IMR-90 (cell line): ENCODE results near the gene OSBPL6. TPM values are rescaled to one million over a fixed set of nuclear protein-coding genes. Genes with fewer than 3 reads are reported as not detected.

Experiments used
- ATAC-seq: fragments of 200-7000 bp; cut with Tn5 transposase; 2 replicates; pipeline ENCODE4 v1.9.1; 2020; ENCODE audit warnings: low read depth, mild to moderate bottlenecking, moderate library complexity
- Bru-seq: library from RNA; stranded (reverse); fragments of 400-500 nt; gene quantifications from one replicate; lab custom pipeline; 2021; lab: Mats Ljungman, UMichigan
- BruChase-seq, 2 experiments: library from RNA; stranded (reverse); fragments of 400-500 nt; gene quantifications; one replicate each; lab custom pipeline; 2021; lab: Mats Ljungman, UMichigan
- BruUV-seq: library from RNA; stranded (reverse); fragments of 400-500 nt; replicated peaks from 2 replicates; lab custom pipeline; 2021; lab: Mats Ljungman, UMichigan
- CTCF ChIA-PET: fragments of 300-600 bp; formaldehyde crosslinking; extraction: SDS; loops from one replicate; lab custom pipeline; 2021; ENCODE audit warnings: antibody characterized with exemption; lab: Yijun Ruan, JAX
- POLR2A ChIA-PET: fragments of 300-600 bp; sonication (Branson Sonifier 250); formaldehyde crosslinking; loops from one replicate; lab custom pipeline; 2022; ENCODE audit warnings: antibody characterized with exemption; ENCODE audit not compliant: unreplicated experiment; lab: Charles Lee
- DNase-seq: peaks from one replicate; pipeline ENCODE4 v3.0.0; 2013
- H2AFZ ChIP-seq: replicated peaks from 2 replicates; pipeline ENCODE3; 2013; ENCODE audit warnings: low read length, mild to moderate bottlenecking; ENCODE audit not compliant: poor library complexity
- H2AK5ac ChIP-seq: 2 replicates; pipeline ENCODE4 v1.6.1; 2013; ENCODE audit warnings: low read depth, low read length, inconsistent platforms
- H2AK9ac ChIP-seq: replicated peaks from 2 replicates; pipeline ENCODE3; 2013; ENCODE audit warnings: mild to moderate bottlenecking, low read depth, low read length, moderate library complexity; ENCODE audit not compliant: poor library complexity
- H2BK120ac ChIP-seq: 2 replicates; pipeline ENCODE4 v1.6.1; 2013; ENCODE audit warnings: low read depth, low read length, inconsistent platforms
- H2BK15ac ChIP-seq: 3 replicates; pipeline ENCODE4 v1.6.1; 2013; ENCODE audit warnings: low read depth, low read length, inconsistent platforms
- H2BK20ac ChIP-seq: 2 replicates; pipeline ENCODE4 v1.6.1; 2013; ENCODE audit warnings: low read depth, mild to moderate bottlenecking, inconsistent platforms, low read length, moderate library complexity
- H2BK5ac ChIP-seq: 2 replicates; pipeline ENCODE4 v1.6.1; 2013; ENCODE audit warnings: mild to moderate bottlenecking, low read depth, low read length, inconsistent platforms; ENCODE audit not compliant: poor library complexity, severe bottlenecking
- H3K14ac ChIP-seq: replicated peaks from 2 replicates; pipeline ENCODE4 v1.6.1; 2013; ENCODE audit warnings: low read depth, low read length, inconsistent platforms
- H3K18ac ChIP-seq: 2 replicates; pipeline ENCODE4 v1.6.1; 2013; ENCODE audit warnings: low read depth, low read length, control low read depth
- H3K23ac ChIP-seq: 2 replicates; pipeline ENCODE4 v1.6.1; 2013; ENCODE audit warnings: low read depth, low read length, inconsistent platforms
- H3K27ac ChIP-seq: 2 replicates; pipeline ENCODE4 v1.5.1; 2013; ENCODE audit warnings: mild to moderate bottlenecking, control low read depth, low read length; ENCODE audit not compliant: insufficient read depth
- H3K27me3 ChIP-seq: 2 replicates; pipeline ENCODE4 v1.6.1; 2013; ENCODE audit warnings: low read length; ENCODE audit not compliant: control insufficient read depth, insufficient read depth
- H3K36me3 ChIP-seq: 2 replicates; pipeline ENCODE4 v1.6.1; 2013; ENCODE audit warnings: low read length, mixed read lengths; ENCODE audit not compliant: control insufficient read depth, insufficient read depth
- H3K4ac ChIP-seq: 2 replicates; pipeline ENCODE4 v1.6.1; 2013; ENCODE audit warnings: low read depth, low read length, inconsistent platforms
- H3K4me1 ChIP-seq: 2 replicates; pipeline ENCODE4 v1.6.1; 2013; ENCODE audit warnings: low read length, mixed read lengths; ENCODE audit not compliant: control insufficient read depth, insufficient read depth
- H3K4me2 ChIP-seq: 2 replicates; pipeline ENCODE4 v1.6.1; 2013; ENCODE audit warnings: low read depth, mild to moderate bottlenecking, control low read depth, low read length, moderate library complexity
- H3K4me3 ChIP-seq: 2 replicates; pipeline ENCODE4 v1.5.1; 2013; ENCODE audit warnings: low read depth, mild to moderate bottlenecking, control low read depth, low read length, moderate library complexity; ENCODE audit not compliant: insufficient read depth
- H3K56ac ChIP-seq: 2 replicates; pipeline ENCODE4 v1.6.1; 2013; ENCODE audit warnings: low read length, inconsistent platforms; ENCODE audit not compliant: insufficient read depth; ENCODE audit errors: extremely low read depth
- H3K79me1 ChIP-seq, 2 experiments: 2 replicates each; pipeline ENCODE4 v1.6.1; 2013; ENCODE audit warnings: low read length in 2 of 2, inconsistent platforms in 1 of 2, low read depth in 1 of 2
- H3K9ac ChIP-seq: 2 replicates; pipeline ENCODE4 v1.6.1; 2013; ENCODE audit warnings: low read depth, low read length, control low read depth
- H3K9me1 ChIP-seq: 2 replicates; pipeline ENCODE4 v1.6.1; 2013; ENCODE audit warnings: low read length, inconsistent platforms; ENCODE audit not compliant: insufficient read depth
- H3K9me3 ChIP-seq: 2 replicates; pipeline ENCODE4 v1.6.1; 2013; ENCODE audit warnings: low read length; ENCODE audit not compliant: control insufficient read depth, insufficient read depth
- H4K20me1 ChIP-seq: 2 replicates; pipeline ENCODE4 v1.6.1; 2013; ENCODE audit warnings: low read length, inconsistent platforms; ENCODE audit not compliant: insufficient read depth
- H4K5ac ChIP-seq: 2 replicates; pipeline ENCODE4 v1.6.1; 2013; ENCODE audit warnings: mild to moderate bottlenecking, low read depth, low read length, control low read depth
- H4K8ac ChIP-seq, 2 experiments: 2 replicates each; pipeline ENCODE4 v1.6.1; 2013; ENCODE audit warnings: low read depth in 2 of 2, low read length in 2 of 2, control low read depth in 1 of 2, inconsistent platforms in 1 of 2
- H4K91ac ChIP-seq: 2 replicates; pipeline ENCODE4 v1.6.1; 2013; ENCODE audit warnings: low read depth, low read length, inconsistent platforms; ENCODE audit not compliant: insufficient read depth
- CTCF ChIP-seq: conservative IDR thresholded peaks from 2 replicates; pipeline ENCODE4 v1.5.1; 2012; ENCODE audit warnings: mild to moderate bottlenecking, low read depth, low read length, improper control_type of control experiment
- MAZ ChIP-seq: IDR thresholded peaks from 2 replicates; pipeline ENCODE4 v1.6.1; 2012; ENCODE audit warnings: low read depth, mild to moderate bottlenecking, low read length, improper control_type of control experiment, moderate library complexity, borderline replicate concordance
- MXI1 ChIP-seq: IDR thresholded peaks from 2 replicates; pipeline ENCODE4 v1.6.1; 2012; ENCODE audit warnings: low read depth, mild to moderate bottlenecking, low read length, moderate library complexity, borderline replicate concordance
- WGBS, 2 experiments: methylation state at CpG; one replicate each; pipeline versions ENCODE4 v1.1.5 to v1.1.7; 2013; ENCODE audit warnings: missing lambda C conversion rate in 2 of 2; ENCODE audit not compliant: insufficient read length in 1 of 2; ENCODE audit errors: extremely low coverage in 2 of 2; 5-methylcytosine and 5-hydroxymethylcytosine counted together
- dilution Hi-C: fragments of 300-500 bp; cut with HindIII; formaldehyde crosslinking; loops from one replicate; pipeline ENCODE4 v1.14.3; 2018; ENCODE audit warnings: low sequenced_read_pairs; ENCODE audit not compliant: unreplicated experiment
- in situ Hi-C: fragments of 300-500 bp; cut with MboI; formaldehyde crosslinking; loops from 3 replicates; pipeline ENCODE4 v1.14.3; 2019; ENCODE audit warnings: low sequenced_read_pairs, inconsistent platforms, mixed read lengths
- intact Hi-C: fragments of 100-400 bp; cut with micrococcal nuclease; formaldehyde crosslinking; loops from 2 replicates; pipeline ENCODE4 v1.10.0; 2022
- long read RNA-seq: library from polyadenylated mRNA; unstranded; transcript quantifications from one replicate; pipeline ENCODE4 v2.0.0, GENCODE V29; 2021; ENCODE audit not compliant: unreplicated experiment
- polyA plus RNA-seq, 3 experiments: library from polyadenylated mRNA; depleted of rRNA; stranded (reverse); fragments of >200 nt; gene quantifications; 2 replicates each; pipeline ENCODE4 v1.2.3, GENCODE V29; 2012; ENCODE audit warnings: low replicate concordance in 1 of 3
- total RNA-seq: library from RNA; depleted of rRNA; stranded (reverse); fragments of >200 nt; gene quantifications from 2 replicates; pipeline ENCODE4 v1.2.3, GENCODE V29; 2012; rRNA removed

The OSBPL6 gene
- total RNA-seq (2.8 and 3.2 TPM in 2 replicates), polyA plus RNA-seq (2012; rRNA removed) (3.1 and 3.7 TPM in 2 replicates), Bru-seq, nascent RNA (percentile 48 among the genes with signal in this experiment), BruChase-seq, experiment 1, labeled RNA remaining after a 6-hour chase (percentile 38 among the genes with signal in this experiment), BruChase-seq, experiment 2, labeled RNA remaining after a 2-hour chase (percentile 41 among the genes with signal in this experiment)
- 1.4 and 2.0 TPM in 2 replicates for polyA plus RNA-seq (2012; cell fraction: cytosol; rRNA removed)
- polyA plus RNA-seq (2012; cell fraction: nucleus; rRNA removed; ENCODE audit: low replicate concordance), result 1.0 and 4.5 TPM in 2 replicates
- long read RNA-seq, full-length matches to known transcripts, result 2 of 10 reads
- long read RNA-seq, partial matches to known transcripts, result 3 of 10 reads
- long read RNA-seq, other reads (novel, unspliced or antisense), result 5 of 10 reads

DNA sequence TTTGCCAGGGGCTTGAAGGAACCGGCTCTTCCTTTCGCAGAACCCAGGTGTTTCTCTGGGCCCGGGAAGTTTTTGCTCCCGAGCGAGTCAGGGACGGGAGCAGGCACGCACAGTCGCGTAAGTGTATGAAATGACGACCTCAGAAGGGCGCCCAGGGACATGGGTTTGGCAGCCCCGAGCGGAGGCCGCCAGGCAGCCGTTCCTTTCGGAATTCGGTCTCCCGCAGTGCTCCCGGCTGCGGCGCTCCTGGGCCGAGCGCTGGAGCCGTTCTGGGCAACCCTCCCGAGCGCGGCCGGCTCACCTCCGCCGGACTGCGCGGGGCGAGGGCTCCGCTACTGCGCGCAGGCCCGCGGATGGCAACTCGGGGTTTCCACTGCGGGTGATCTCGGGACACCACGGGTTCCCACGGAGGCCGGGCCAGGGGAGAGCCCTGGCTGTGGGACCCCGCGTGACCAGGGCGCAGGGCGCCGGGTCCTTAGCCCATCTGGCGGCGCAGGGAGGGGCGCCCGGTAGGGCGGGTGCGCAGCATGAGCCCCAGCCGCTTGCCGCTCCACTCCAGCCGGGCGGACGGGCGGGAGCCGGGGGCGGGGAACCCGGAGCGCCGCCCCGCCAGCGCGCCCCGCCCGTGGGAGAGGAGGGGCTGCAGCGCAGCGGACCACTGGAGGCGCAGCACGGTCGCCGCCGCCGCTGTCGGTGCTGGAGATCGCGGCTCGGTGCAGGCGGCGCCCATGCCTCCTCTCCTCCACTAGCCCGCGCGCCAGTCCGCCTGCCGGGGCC lies at the start of gene OSBPL6:
TSS of gene OSBPL6 (plus strand) at position 690 of the 777 bp plus-strand sequence. CDS start 111,673 bp downstream, outside the sequence.
- Histone ChIP-seq H2BK20ac (no peak within 1 kb of the TSS), H3K27ac (peak within 1 kb of the TSS; percentile 31; the same call in 1 of the 2 replicates), H3K14ac (peak within 1 kb of the TSS; percentile 72; the same call in 1 of the 2 replicates), H2AK5ac (no peak within 1 kb of the TSS), H3K9me1 (no peaks in the 10 kb centered on the region), H3K56ac (peak within 1 kb of the TSS; percentile 43; the same call in 1 of the 2 replicates), H3K4me2 (peak within 1 kb of the TSS; percentile 84), H2AFZ (peak within 1 kb of the TSS; percentile 96), H3K4ac (peak within 1 kb of the TSS; percentile 77), H3K9me3 (no peaks in the 10 kb centered on the region), H3K36me3 (no peaks in the 10 kb centered on the region), H3K4me1 (no peaks in the 10 kb centered on the region), H4K91ac (no peak within 1 kb of the TSS; the same call in 1 of the 2 replicates), H2BK15ac (peak within 1 kb of the TSS; percentile 74; the same call in 1 of the 3 replicates), H3K4me3 (peak within 1 kb of the TSS; percentile 90), H2BK120ac (no peak within 1 kb of the TSS), H4K5ac (no peak within 1 kb of the TSS), H2BK5ac (peak within 1 kb of the TSS; percentile 19), H3K79me1 (peaks cover 3 to 9% of the 10 kb centered on the region in 2 experiments; a peak in 2 of 4 replicates), H4K20me1 (no peaks in the 10 kb centered on the region), H3K27me3 (no peaks in the 10 kb centered on the region), H2AK9ac (peak within 1 kb of the TSS; percentile 63), H4K8ac (peak within 1 kb of the TSS; percentile 3 to 48; a peak in 2 of 4 replicates), H3K23ac (peak within 1 kb of the TSS; percentile 82), H3K9ac (peak within 1 kb of the TSS; percentile 27), H3K18ac (no peak within 1 kb of the TSS)
- dilution Hi-C loops (no loop called here), intact Hi-C loops (loop anchor here (2.0 to 10.0 kb wide), 5 partner anchors 61 to 221 kb away; partner anchors contain the start of gene RBM45), in situ Hi-C loops (no loop called here)
- BruUV-seq, result no TSS peak
- CTCF ChIA-PET, result no interaction called here
- WGBS, 2 experiments, result 0% methylated on average over 45 of the region's 90 CpGs; no CpG with 5 or more reads in 1 of the 2 experiments
- peak; percentile 82 for DNase-seq
- TF ChIP-seq MXI1, result no peak
- TF ChIP-seq CTCF, result peak; percentile 35
- peak; percentile 99 for TF ChIP-seq MAZ
- ATAC-seq, result peak; percentile 92
- POLR2A ChIA-PET, result no interaction called here
